H1 (cell line): Measurements from ENCODE around the gene PLCXD1. TPM values are rescaled to one million over a fixed set of nuclear protein-coding genes. Genes with fewer than 3 reads are reported as not detected.

ENCODE experiments used
- CTCF ChIA-PET: fragments of 300-600 bp; sonication (Branson Sonifier 250); formaldehyde crosslinking; loops from one replicate; lab custom pipeline; 2021; ENCODE audit not compliant: partially characterized antibody; lab: Charles Lee
- POLR2A ChIA-PET: fragments of 300-600 bp; sonication (Branson Sonifier 250); formaldehyde crosslinking; loops from one replicate; lab custom pipeline; 2021; ENCODE audit warnings: inconsistent platforms; ENCODE audit not compliant: partially characterized antibody; lab: Charles Lee
- DNase-seq, 2 experiments: peaks; one replicate each; pipeline versions ENCODE4 v3.0.0 to v3.0.0-alpha.2; 2010 to 2022; ENCODE audit warnings: low spot score in 2 of 2, low read depth in 1 of 2, mixed read lengths in 1 of 2
- FAIRE-seq: peaks from 2 replicates; lab custom pipeline; 2011; peaks lifted over from hg19 to GRCh38; lab: Jason Lieb, UNC
- H2AFZ ChIP-seq: 2 replicates; pipeline ENCODE4 v1.8.1; 2012; ENCODE audit warnings: low read length, inconsistent platforms
- H2AK5ac ChIP-seq: 2 replicates; pipeline ENCODE4 v1.6.1; 2013; ENCODE audit warnings: low read depth, low read length
- H2BK120ac ChIP-seq: replicated peaks from 2 replicates; pipeline ENCODE3; 2013; ENCODE audit warnings: low read depth, low read length, inconsistent platforms
- H2BK12ac ChIP-seq: 2 replicates; pipeline ENCODE4 v1.6.1; 2013; ENCODE audit warnings: low read depth, low read length
- H2BK15ac ChIP-seq: 2 replicates; pipeline ENCODE4 v1.6.1; 2013; ENCODE audit warnings: low read length
- H2BK20ac ChIP-seq: 2 replicates; pipeline ENCODE4 v1.6.1; 2013; ENCODE audit warnings: low read length
- H2BK5ac ChIP-seq: 2 replicates; pipeline ENCODE4 v1.6.1; 2013; ENCODE audit warnings: low read depth, low read length
- H3K14ac ChIP-seq: 2 replicates; pipeline ENCODE4 v1.6.1; 2013; ENCODE audit warnings: inconsistent platforms; ENCODE audit not compliant: insufficient read length
- H3K18ac ChIP-seq: 2 replicates; pipeline ENCODE4 v1.6.1; 2013; ENCODE audit warnings: low read length; ENCODE audit errors: extremely low read depth
- H3K23ac ChIP-seq: 2 replicates; pipeline ENCODE4 v1.6.1; 2013; ENCODE audit warnings: inconsistent platforms; ENCODE audit not compliant: insufficient read length
- H3K23me2 ChIP-seq: 2 replicates; pipeline ENCODE4 v1.6.1; 2013; ENCODE audit warnings: low read depth, low read length
- H3K27ac ChIP-seq: 2 replicates; pipeline ENCODE4 v1.6.1; 2011; ENCODE audit warnings: low read depth, low read length, inconsistent platforms
- H3K27me3 ChIP-seq, 4 experiments: replicated peaks in 1 of 4; 1 replicate in 1 of 4; 2 replicates in 3 of 4; pipeline versions ENCODE4 v1.6.1 to v1.8.1; 2011 to 2013; ENCODE audit warnings: low read length in 3 of 4, mild to moderate bottlenecking in 3 of 4, inconsistent platforms in 2 of 4, mixed read lengths in 2 of 4, moderate library complexity in 1 of 4; ENCODE audit not compliant: control insufficient read depth in 3 of 4, insufficient read depth in 3 of 4; ENCODE audit errors: extremely low read depth in 1 of 4
- H3K36me3 ChIP-seq, 4 experiments: 2 replicates each; pipeline versions ENCODE4 v1.6.1 to v1.8.1; 2011 to 2013; ENCODE audit warnings: mild to moderate bottlenecking in 4 of 4, low read length in 3 of 4, moderate library complexity in 2 of 4, control low read depth in 1 of 4, inconsistent platforms in 1 of 4; ENCODE audit not compliant: insufficient read depth in 4 of 4, control insufficient read depth in 2 of 4
- H3K4ac ChIP-seq: replicated peaks from 2 replicates; pipeline ENCODE3; 2013; ENCODE audit warnings: low read length, low read depth, mixed read lengths, inconsistent platforms; ENCODE audit not compliant: insufficient read length
- H3K4me1 ChIP-seq, 4 experiments: replicated peaks in 1 of 4; 1 replicate in 1 of 4; 2 replicates in 3 of 4; pipeline versions ENCODE4 v1.6.1 to v1.8.1; 2011 to 2013; ENCODE audit warnings: low read length in 3 of 4, inconsistent platforms in 2 of 4, mixed read lengths in 1 of 4; ENCODE audit not compliant: insufficient read depth in 4 of 4, control insufficient read depth in 3 of 4
- H3K4me2 ChIP-seq, 2 experiments: 2 replicates each; pipeline versions ENCODE4 v1.6.1 to v1.8.1; 2011 to 2013; ENCODE audit warnings: low read depth in 2 of 2, low read length in 2 of 2, control low read depth in 1 of 2, inconsistent platforms in 1 of 2, mild to moderate bottlenecking in 1 of 2; ENCODE audit not compliant: insufficient read depth in 1 of 2
- H3K4me3 ChIP-seq, 4 experiments: fragments of 200-600, 300-600 bp in 1 of 4; sonication (generic), shearing (Covaris generic), sonication (Bioruptor Twin) in 1 of 4; 2 replicates each; pipeline versions ENCODE4 v1.5.1 to v1.8.1; 2011 to 2016; ENCODE audit warnings: low read length in 4 of 4, low read depth in 3 of 4, control low read depth in 2 of 4, inconsistent platforms in 2 of 4, mild to moderate bottlenecking in 2 of 4, mixed read lengths in 1 of 4, moderate library complexity in 1 of 4; ENCODE audit not compliant: insufficient read depth in 2 of 4; ENCODE audit errors: extremely low read depth in 1 of 4
- H3K56ac ChIP-seq: replicated peaks from 2 replicates; pipeline ENCODE3; 2013; ENCODE audit warnings: low read depth, mild to moderate bottlenecking, mixed read lengths, low read length, inconsistent platforms; ENCODE audit not compliant: insufficient read length
- H3K79me1 ChIP-seq: 2 replicates; pipeline ENCODE4 v1.6.1; 2013; ENCODE audit warnings: low read depth, low read length, control low read depth
- H3K79me2 ChIP-seq, 2 experiments: 2 replicates each; pipeline versions ENCODE4 v1.6.1 to v1.8.1; 2012 to 2013; ENCODE audit warnings: low read length in 2 of 2, mild to moderate bottlenecking in 2 of 2, inconsistent platforms in 1 of 2; ENCODE audit not compliant: insufficient read depth in 2 of 2, control insufficient read depth in 1 of 2
- H3K9ac ChIP-seq, 4 experiments: replicated peaks in 1 of 4; 1 replicate in 1 of 4; 2 replicates in 3 of 4; pipeline versions ENCODE4 v1.6.1 to v1.8.1; 2011 to 2013; ENCODE audit warnings: low read depth in 3 of 4, low read length in 3 of 4, control low read depth in 2 of 4, mild to moderate bottlenecking in 2 of 4, moderate library complexity in 2 of 4, inconsistent platforms in 1 of 4; ENCODE audit errors: extremely low read depth in 1 of 4
- H3K9me3 ChIP-seq, 2 experiments: 2 replicates each; pipeline versions ENCODE4 v1.6.1 to v1.8.1; 2012 to 2013; ENCODE audit warnings: mild to moderate bottlenecking in 2 of 2, moderate library complexity in 2 of 2, control low read depth in 1 of 2, inconsistent platforms in 1 of 2, low read depth in 1 of 2, low read length in 1 of 2, mixed read lengths in 1 of 2; ENCODE audit not compliant: insufficient read depth in 2 of 2
- H4K20me1 ChIP-seq, 2 experiments: replicated peaks in 1 of 2; 2 replicates each; pipeline versions ENCODE3 to v1.8.1; 2011 to 2013; ENCODE audit warnings: inconsistent platforms in 2 of 2, low read length in 2 of 2, mild to moderate bottlenecking in 1 of 2; ENCODE audit not compliant: insufficient read depth in 2 of 2, control insufficient read depth in 1 of 2
- H4K5ac ChIP-seq: 2 replicates; pipeline ENCODE4 v1.6.1; 2013; ENCODE audit warnings: low read length, low read depth, mixed read lengths, inconsistent platforms; ENCODE audit not compliant: insufficient read length
- H4K8ac ChIP-seq: 2 replicates; pipeline ENCODE4 v1.8.0; 2013; ENCODE audit warnings: mild to moderate bottlenecking, moderate library complexity, low read length, inconsistent platforms; ENCODE audit not compliant: insufficient read depth; ENCODE audit errors: extremely low read depth
- H4K91ac ChIP-seq: replicated peaks from 2 replicates; pipeline ENCODE3; 2013; ENCODE audit warnings: low read length, mixed read lengths, inconsistent platforms; ENCODE audit not compliant: insufficient read length
- CREB1 ChIP-seq: IDR thresholded peaks from 2 replicates; pipeline ENCODE4 v1.6.1; 2012; ENCODE audit warnings: inconsistent platforms
- PHF8 ChIP-seq: fragments of 200-600 bp; sonication (generic); conservative IDR thresholded peaks from 2 replicates; pipeline ENCODE4 v1.7.1; 2012; ENCODE audit warnings: low read depth, mild to moderate bottlenecking, inconsistent platforms, low read length, moderate library complexity
- WGBS, 2 experiments: shearing (Covaris generic) in 1 of 2; methylation state at CpG; one replicate each; pipeline versions ENCODE4 v1.1.6 to v1.1.7; 2013 to 2015; ENCODE audit warnings: low lambda C conversion rate in 2 of 2, mixed read lengths in 2 of 2, inconsistent platforms in 1 of 2, low coverage in 1 of 2, missing lambda C conversion rate in 1 of 2; ENCODE audit not compliant: insufficient replicate concordance in 2 of 2, insufficient coverage in 1 of 2, insufficient read length in 1 of 2; ENCODE audit errors: extremely low coverage in 1 of 2, missing lambda C conversion rate in 1 of 2; 5-methylcytosine and 5-hydroxymethylcytosine counted together
- polyA plus RNA-seq, 7 experiments: library from polyadenylated mRNA; depleted of rRNA in 3 of 7; stranded (reverse) in 5 of 7; unstranded in 2 of 7; fragments of >200 nt in 5 of 7; fragments of 200-250 nt in 2 of 7; gene quantifications; 1 replicate in 5 of 7; 2 replicates in 1 of 7; 4 replicates in 1 of 7; pipeline versions ENCODE4 v1.2.1 to v1.2.3, GENCODE V29; 2011 to 2013; ENCODE audit warnings: missing spikeins in 2 of 7, mixed read lengths in 2 of 7
- total RNA-seq: library from RNA; stranded (reverse); fragmentation: NEBNext Ultra II Directional; extraction: Animal tissue kit (Norgen Biotek cat#: 25700); gene quantifications from 2 replicates; pipeline ENCODE4 v1.2.1, GENCODE V29; 2021
- TF ChIP-seq, protein P1 (sequence below): IDR thresholded peaks from 2 replicates; pipeline ENCODE4 v1.6.1; 2011; ENCODE audit warnings: low read depth, mild to moderate bottlenecking, low read length; ENCODE audit not compliant: insufficient read depth

Gene PLCXD1
- total and polyA plus RNA-seq, 2 of the 8 experiments (the other 6 are each of a cell fraction or from before 2014, with no cell fraction given) = 93.6 to 124 TPM

GRCh38 chrX:291411-291901 lies 10.3 kb downstream of the PLCXD1 start:
- DNase-seq (no peak), FAIRE-seq (no peak)
- Histone ChIP-seq H2BK5ac (no peak overlapping the region), H3K4ac (no peak overlapping the region), H3K4me3 (no peak overlapping the region), H3K27me3 (no peaks in the 10 kb centered on the region), H3K79me2 (peaks cover 0 to 21% of the 10 kb centered on the region in 2 experiments; a peak in 2 of 4 replicates), H2BK12ac (no peak overlapping the region), H3K14ac (no peak overlapping the region), H4K5ac (no peak overlapping the region), H3K27ac (no peak overlapping the region), H3K36me3 (peaks cover 42 to 94% (median 70%) of the 10 kb centered on the region in 4 experiments), H4K20me1 (peaks cover 16 to 21% of the 10 kb centered on the region in 2 experiments), H4K8ac (no peak overlapping the region), H3K9me3 (no peaks in the 10 kb centered on the region), H3K9ac (no peak overlapping the region), H2BK20ac (no peak overlapping the region), H3K4me2 (no peak overlapping the region), H4K91ac (no peak overlapping the region), H2AK5ac (no peak overlapping the region), H3K23ac (no peak overlapping the region), H3K56ac (no peak overlapping the region), H3K4me1 (no peaks in the 10 kb centered on the region), H3K23me2 (no peaks in the 10 kb centered on the region), H2BK15ac (no peak overlapping the region), H2BK120ac (no peak overlapping the region), H2AFZ (no peak overlapping the region), H3K79me1 (peaks cover 3% of the 10 kb centered on the region), H3K18ac (no peak overlapping the region)
- CTCF ChIA-PET = no interaction called here
- TF ChIP-seq CREB1 (no peak), PHF8 (no peak)
- TF ChIP-seq, protein P1, sequence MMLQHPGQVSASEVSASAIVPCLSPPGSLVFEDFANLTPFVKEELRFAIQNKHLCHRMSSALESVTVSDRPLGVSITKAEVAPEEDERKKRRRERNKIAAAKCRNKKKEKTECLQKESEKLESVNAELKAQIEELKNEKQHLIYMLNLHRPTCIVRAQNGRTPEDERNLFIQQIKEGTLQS = no peak
- 97% methylated on average over 29 of the region's 29 CpGs; no CpG with 5 or more reads in 1 of the 2 experiments for WGBS, 2 experiments
- POLR2A ChIA-PET = no interaction called here
